GM18867 (cell line): ENCODE data around the gene MYL12B.
"Not testable (repeated sequence)": the region's sequence is repeated elsewhere in the genome, so short reads cannot be mapped to it uniquely, and the experiment has no call there.

Experiments
- ATAC-seq: cut with Tn5 transposase; IDR thresholded peaks from one replicate; pipeline ENCODE4 v1.9.1; 2021; ENCODE audit warnings: mild to moderate bottlenecking, moderate library complexity; ENCODE audit not compliant: unreplicated experiment

The MYL12B gene

DNA sequence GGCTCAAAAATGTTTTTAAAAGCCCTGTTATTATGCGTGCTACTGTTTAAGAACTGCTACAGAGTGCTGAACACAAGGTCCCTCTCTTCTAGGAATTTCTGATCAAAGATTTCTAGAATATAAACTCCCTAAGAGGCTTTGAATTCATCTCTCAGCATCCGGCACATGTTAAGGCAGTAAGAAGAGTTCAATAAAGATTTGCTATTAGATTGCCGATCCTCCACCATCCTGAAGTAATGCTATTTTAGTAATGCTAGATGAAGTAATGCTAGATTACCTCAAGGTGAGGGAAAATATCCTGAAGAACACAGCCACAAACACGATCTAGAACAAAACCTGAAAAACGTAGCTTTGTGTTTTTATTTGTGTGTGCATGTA is 949 bp upstream of the MYL12B start:
- ATAC-seq, result no peak

DNA sequence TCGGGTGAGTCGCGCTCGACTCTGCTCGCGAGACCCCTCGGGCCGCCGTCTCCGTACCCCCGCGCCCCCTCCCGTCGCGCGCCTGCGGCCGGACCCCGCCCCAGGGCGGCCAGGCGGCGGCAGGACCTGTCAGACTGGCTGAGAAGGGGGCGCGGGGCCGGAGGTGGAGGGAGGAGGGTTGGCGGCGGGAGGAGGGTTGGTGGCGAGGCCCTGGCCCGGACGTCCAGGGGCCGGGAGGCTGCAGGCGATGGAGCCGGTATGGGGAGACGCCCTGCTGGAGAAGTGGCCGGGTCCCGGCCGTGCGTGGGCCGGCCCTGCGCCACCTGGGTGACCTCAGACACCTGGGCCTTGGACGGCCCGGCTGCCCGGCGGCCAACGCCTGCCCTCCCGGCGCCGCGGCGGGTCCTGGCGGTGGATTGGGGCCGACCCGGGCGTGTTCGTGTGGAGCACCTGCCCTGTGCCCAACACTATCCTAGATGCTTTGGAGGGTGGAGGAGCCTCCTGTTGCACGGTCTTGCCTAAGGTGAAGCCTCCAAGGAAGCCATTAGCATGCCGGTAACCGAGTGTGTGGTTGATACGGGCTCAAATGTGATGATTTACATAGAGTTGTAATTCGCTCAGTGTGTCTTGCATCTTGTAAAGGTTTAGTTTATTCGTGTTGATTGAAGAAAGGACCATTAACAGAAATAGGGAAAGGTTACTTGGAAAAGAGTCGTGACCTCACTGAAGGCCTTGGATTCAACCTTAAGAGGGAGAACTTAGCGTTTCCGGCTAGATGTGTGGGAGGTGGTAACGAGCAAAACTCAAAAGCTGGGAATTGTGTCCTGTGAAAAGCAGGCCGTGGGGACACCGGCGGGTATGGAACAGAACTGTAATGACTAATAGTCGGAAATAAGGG is 550 bp downstream of the MYL12B start:
- ATAC-seq, result peak; percentile 38

DNA sequence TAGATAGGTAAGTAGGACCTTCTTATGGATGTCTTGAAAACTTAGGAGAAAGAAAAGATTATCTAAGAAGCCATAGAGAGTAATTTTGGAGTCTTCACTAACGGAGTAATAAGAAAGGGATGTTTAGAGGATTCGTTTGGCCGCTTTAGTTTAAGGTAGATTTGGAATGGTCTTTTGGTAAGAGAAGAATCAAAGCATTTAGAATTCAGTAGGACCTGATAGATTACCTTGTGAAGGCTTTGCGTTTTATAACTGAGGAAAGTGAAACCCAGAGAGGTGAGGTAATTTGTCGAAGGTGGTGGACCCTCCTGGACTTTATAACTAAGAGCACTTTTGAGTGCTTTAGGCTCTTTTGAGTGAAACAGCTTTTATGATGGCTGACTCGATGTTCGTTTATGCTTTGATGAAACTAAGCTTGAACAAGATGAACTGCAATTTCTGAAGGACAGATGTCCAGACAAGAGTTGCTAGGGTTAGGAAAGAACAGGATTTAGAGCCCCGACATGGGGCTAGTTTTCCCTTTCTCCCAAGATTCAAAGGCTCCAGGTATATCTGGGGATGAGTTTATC is 1.3 kb downstream of the MYL12B start:
- ATAC-seq, result no peak

DNA sequence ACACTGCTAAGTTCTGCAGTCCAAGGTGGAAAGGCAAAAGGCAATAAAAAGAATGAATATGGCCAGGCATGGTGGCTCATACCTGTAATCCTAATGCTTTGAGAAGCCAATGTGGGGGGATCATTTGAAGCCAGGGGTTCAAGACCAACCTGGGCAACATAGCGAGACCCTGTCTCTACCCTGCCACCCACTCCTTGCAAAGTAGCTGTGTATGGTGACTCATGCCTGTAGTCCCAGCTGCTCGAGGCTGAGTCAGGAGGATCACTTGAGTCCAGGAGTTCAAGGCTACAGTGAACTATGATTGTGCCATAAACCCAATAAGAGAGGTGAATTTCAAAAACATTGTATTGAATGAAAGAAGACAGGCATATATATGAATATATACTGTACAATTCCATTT is 2.4 kb downstream of the MYL12B start:
- no peak for ATAC-seq

DNA sequence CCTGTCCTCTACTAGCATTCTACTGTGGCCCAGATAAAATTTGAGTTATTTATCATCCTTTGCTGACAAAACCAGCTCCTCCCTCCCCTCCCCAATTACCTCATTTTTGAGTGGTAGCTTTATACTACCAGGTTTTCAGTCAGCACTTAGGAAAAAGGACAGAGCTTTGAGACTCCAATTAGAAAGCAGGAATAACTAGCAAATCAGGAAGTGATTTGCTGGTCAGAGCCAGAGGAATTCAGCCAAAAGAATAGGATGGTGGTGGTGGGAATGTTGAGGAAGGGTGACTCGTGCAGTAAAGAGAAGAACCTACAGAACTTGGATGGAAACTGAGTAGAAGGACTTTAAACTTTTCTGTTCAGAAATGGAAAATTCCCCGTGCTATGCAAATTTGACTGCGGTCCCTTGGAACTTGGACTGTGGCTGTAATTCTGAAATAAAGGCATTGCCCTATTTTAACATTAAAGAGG is 3.7 kb downstream of the MYL12B start:
- no peak for ATAC-seq

DNA sequence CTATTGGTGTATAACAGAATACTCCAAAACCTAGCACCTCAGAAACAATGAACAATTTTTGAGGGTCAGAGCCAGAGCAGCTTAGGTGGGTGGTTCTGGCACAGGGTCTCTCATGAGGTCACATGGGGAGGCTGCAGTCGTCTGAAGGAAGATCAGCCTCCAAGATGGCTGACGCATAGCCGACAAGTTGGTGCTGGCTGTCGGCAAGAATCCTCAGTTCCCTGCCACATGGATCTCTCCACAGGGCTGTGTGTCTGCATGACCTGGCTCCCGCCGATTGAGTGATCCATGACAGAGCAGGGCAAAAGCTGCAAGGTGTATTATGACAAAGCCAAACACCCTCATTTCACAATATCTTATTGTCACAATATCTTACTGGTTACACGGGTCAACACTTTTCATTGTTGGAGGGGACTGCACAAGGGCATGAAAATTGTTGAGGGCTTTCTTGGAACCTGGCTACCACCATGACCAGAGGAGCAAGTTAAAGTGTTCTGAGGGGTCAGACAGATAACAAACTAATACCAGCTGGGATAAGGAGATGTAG is 4.2 kb downstream of the MYL12B start:
- ATAC-seq, result no peak

DNA sequence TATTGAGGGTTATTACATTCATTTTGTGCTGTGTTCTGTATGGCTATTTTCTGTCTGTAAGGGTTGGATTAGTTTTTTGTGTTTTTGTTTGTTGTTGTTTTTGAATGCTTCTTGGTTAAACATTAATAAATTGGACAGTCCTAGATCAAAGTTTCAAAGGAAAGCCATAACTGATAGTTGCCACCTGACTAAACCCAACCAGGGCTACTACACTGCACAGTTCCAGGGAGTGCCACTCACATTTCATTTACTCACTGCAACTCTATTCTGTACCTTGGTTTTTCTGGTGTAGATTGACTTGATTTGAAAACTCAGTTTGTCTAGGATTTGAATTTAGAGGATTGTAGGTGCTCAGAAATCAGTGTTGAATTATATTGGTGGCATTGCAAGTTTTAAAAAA is 6.4 kb downstream of the MYL12B start:
- ATAC-seq, result no peak

DNA sequence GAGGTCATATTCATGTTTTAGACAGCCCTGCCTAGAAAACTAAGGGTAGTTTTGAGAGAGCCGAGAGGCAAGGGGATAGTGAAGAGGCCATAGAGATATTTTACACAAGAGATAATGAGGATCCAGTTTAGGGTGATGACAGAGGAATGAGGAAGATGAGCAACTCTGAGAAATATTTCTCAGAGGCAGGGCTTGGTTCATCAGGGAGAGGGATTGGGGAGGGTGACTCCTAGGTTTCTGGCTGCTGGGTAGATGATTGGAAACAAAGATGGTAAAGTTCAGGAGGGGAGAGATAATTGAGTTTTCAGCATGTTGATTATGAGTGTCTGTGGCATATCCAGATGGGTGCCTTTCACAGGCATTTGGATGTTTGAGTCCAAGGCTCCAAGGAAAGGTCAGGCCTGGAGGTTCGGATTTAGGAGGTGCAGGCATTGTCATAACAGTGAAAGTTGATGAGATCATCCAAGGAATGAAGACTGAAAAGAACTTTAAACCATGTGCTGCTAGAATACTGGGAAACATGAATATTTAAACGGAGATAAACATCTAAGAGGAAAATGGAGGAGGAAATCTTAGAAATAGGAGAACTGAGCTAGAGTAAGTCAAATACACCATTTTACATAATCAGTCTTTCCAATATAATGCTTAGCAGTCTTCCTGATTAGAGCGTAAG is 7.4 kb downstream of the MYL12B start:
- no peak for ATAC-seq

DNA sequence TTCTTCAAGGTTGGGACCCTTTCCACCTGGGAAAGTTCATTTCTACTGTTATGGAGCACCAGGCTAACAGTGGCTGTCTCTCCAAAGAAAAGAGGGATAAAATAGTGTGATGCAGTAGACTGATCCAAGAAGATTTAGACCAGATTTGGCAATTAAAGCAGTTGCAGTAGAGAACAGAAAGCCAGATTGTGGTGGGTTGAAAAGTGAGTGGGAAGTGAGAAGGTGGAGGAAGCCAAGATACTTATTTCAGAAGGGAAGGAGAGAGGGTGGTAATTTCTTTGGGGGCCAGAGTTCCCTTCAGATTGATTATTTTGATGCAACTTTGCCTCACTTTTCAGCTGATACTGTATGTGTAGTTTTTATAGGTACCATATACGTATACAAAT is 8.0 kb downstream of the MYL12B start:
- no peak for ATAC-seq

DNA sequence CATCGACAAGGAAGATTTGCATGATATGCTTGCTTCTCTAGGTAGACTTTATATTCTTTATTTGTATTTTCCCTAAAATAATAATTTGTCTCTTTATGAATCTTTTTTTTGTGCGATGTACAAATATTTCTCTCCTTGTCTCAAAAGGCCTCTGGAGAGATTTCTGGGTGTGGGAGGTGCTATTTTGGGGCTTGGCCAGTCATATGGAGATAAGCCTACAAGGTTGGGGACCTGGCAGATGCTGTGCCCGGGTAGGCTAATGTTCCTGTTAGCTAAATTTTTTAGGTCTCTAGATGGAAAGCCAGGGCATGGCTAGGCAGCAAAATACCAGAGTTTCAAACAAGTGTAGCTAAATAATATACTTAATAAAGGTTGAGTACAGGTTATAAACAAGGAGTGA is 11.1 kb downstream of the MYL12B start:
- ATAC-seq, result no peak

DNA sequence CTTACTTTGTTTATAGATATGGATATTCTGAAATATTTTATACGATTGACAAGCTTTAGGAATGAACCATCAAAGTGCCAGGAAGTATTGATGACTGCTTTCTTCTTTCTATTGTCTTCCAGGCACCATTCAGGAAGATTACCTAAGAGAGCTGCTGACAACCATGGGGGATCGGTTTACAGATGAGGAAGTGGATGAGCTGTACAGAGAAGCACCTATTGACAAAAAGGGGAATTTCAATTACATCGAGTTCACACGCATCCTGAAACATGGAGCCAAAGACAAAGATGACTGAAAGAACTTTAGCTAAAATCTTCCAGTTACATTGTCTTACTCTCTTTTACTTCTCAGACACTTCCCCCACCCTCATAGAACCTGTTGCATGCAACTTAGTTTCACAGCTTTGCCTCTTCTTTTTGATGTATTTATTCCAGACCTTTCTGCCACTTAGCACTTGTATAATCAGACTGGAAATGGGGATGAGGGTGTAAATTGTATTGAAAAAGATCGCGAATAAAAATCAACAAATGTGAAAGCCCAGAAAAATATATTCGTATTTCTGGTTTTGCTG is 15.8 kb downstream of the MYL12B start:
- ATAC-seq, result not testable (repeated sequence)

DNA sequence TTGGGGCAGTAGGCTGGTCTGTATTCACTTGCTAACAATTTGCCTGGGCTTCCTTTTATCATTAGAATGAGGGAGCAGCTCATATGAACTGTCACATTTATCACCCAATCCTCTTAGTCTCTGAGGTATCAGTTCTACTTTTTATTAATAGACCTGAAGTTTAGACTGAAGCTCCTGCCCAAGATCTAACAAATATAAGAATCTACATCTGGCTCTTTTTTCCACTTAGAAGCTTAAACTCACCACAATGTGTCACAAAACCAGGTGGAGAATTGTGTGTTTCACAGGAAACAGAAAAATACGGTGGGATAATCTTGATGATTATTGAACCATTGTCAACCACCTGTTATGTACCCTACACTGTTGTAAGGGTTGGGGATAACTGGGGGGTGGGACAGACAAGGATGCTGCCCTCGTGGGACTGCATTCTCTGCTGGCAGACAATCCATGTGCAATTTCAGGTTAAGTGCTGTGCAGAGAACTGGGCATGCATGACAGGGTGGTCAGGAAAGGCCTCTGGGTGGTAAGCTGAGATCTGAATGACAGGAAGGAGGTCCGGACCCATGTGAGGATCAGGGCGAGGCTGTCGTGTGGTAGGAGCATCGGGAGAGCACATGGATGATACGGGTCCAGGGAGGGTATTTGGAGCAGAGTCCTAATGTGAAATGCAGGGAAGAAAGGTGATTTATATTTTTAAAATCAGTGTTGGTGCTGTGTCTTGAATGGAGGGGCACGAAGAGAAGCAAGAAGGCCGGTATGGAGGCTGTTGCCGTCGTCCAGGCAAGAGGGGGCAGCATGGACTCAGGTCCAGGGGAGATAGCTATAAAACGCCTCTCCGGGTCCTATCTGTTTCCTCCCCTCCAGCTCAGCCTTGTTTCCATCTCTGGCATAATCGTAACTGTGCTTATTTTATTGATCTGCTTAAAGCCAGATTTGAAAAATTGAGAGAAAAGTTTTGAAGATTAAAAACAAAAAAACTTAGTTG is 17.6 kb downstream of the MYL12B start:
- peak; percentile 82 for ATAC-seq

DNA sequence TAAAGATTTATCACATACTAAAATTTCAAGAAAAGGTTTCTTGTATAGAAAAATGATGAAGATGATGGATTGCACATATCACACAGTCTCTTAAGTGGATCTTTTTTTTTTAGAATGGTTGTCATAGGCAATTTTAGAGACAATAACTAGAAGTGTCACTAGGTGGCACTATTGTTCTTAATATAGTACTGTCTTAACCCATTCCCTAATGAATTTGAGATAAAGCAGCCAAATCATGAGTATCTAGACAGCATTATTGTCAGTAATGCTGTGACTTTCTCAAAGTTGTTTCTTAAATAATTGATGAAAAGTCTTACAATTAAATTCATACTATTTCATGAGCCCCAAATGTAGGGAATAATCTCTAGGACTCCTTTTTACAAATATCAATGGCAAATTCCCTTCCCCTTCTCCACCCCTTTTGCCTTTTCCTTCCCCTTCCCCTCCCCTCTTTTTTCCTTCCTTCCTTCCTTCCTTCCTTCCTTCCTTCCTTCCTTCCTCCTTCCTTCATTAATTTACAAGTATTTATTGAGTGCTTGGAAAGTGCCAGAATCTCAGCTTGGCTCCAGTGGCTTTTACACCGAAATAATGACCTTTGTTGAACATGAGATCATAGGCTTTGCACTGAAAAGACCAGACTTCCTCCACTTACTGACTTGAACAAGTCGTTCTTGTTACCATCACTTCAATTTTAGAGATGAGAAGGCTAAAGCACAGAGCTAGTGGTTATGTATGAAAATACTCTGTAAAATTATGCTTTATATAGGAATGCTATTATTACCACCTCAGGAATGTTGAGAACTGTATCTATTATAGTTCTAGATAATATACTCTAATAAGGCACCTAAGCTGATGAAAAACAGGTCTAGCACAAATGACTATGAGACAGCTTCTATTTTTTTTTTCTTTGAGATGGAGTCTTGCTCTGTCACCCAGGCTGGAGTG is 19.8 kb downstream of the MYL12B start:
- ATAC-seq, result no peak

DNA sequence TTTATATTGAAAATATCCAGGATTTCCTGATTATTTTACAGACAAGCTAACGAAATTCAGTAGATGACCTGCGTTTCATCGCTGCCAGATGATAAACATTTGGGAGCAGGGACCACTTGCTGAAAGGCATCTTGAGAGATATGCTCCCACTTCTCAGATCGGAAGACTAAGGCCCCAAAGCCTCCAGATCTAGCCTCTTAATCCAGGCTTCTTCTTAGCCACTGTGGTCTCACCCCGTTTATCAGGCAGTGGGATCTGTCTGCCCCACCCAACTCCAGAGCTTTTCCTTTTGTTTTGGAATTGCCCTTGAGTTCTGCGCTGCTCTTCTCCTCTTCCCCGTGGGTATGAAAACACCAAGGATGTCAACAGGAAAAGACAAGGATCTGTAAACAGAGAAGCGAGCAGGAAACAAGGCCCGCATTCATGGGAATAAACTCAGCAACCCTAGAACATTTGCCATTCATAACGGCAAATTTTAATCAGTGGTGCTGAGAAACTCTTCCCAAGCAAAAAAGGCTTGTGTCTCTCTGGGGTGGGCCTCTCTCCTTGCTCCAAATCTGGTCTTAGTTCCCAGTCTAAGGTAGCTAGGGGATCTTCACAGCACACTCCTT is 21.4 kb downstream of the MYL12B start:
- ATAC-seq, result no peak

DNA sequence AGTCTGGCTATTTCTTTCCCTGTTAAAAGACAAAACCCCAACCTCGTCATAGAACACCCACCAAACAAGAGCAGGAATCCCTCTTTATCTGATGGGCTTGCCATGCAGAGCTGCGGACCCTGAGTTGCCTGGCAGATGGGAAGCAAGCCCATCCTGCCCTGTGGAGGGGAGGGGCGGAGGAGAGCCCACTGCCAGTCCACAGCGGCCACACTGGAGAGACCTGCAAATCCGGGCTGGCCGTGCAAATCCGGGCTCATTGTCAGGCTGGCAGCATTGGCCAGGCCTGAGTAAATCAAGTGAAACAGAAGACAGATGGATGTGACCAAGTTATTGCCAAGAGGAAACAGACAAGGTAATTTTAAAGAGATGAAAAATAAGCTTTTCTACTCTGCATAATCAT is 22.0 kb downstream of the MYL12B start:
- no peak for ATAC-seq

DNA sequence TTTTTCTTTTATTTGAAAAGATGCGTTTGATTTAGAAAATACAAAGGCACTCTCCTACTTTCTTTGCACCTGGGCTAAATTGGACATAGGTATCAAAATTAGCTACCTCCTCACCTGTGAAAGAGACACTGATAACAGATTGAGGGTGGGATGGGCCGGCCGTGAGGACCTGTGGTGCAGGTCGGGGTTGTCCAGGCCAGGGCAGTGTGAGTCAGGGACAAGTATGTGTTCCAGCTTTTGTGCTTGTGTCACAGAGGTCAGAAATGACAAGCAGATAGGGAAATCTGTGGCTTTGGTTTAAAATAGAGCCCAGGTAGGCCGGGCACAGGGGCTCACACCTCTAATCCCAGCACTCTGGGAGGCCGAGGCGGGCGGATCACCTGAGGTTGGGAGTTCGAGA is 22.6 kb downstream of the MYL12B start:
- ATAC-seq, result no peak

DNA sequence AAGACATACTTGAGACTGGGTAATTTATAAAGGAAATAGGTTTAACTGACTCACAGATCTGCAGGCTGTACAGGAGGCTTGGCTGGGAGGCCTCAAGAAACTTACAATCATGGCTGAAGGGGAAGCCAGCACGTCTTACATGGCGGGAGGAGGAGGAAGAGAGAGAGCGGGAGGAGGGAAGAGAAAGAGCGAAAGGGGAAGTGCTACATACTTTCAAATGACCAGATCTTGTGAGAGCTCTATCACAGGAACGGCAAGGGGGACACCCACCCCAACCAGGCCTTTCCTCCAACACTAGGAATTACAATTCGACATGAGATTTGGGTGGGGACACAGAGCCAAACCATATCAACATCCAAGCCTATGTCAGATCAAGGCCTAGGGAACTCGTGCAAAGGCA is 24.2 kb downstream of the MYL12B start:
- no peak for ATAC-seq

DNA sequence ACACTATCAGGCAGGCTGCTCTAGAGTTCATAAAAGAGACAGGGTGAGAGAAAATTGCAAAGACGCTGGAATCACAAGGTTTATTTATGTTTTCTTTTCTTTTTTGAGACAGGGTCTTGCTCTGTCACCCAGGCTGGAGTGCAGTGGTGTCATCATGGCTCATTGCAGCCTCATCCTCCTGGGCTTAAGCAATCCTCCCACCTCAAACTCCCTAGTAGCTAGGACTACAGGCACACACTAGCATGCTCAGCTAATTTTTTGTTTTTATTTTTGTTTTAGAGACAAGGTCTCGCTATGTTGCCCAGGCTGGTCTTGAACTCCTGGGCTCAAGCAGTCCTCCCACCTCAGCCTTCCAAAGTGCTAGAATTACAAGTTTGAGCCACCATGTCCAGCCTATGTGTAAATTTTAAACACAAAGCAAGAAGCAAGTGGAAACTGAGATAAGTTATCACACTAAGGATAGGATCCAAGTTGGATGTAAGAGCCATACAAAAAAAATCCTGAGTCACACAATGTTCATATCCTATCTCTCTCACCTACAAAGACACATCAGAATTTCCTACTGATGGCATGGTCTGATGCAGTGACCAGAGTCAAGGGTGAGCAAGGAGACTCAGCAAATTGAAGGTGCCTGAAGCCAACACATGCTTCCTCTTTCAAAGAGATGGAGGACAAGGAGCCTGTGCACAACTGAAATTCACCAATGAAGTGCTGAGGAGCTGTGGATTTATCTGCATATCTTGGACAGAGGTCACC is 31.4 kb downstream of the MYL12B start:
- no peak for ATAC-seq
